ENCODE results near the gene SNAP29.
"Not testable (repeated sequence)": the region's sequence is repeated elsewhere in the genome, so short reads cannot be mapped to it uniquely, and the experiment has no call there.

Gene SNAP29

DNA sequence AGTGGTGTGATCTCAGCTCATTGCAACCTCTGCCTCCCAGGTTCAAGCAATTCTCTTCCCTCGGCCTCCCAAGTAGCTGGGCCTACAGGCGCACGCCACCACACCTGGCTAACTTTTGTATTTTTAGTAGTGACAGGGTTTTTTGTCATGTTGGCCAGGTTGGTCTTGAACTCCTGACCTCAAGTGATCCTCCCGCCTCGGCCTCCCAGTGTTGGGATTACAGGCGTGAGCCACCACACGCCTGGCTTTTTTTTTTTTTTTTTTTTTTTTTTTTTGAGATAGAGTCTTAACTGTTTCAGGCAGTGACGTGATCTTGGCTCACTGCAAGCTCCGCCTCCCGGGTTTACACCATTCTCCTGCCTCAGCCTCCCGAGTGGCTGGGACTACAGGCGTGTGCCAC, 71.6 kb downstream of the SNAP29 start:
- not testable (repeated sequence) for H3K4me3 Mint-ChIP-seq; H3K27ac Mint-ChIP-seq; DNase-seq (ENCODE audit: low spot score); H3K9me3 Mint-ChIP-seq; H3K27me3 Mint-ChIP-seq (ENCODE audit: low read depth)
- Mint-ChIP-seq H3K4me1 (ENCODE audit: low read depth) (peaks cover 22% of the 10 kb centered on the region), H3K36me3 (ENCODE audit: low read depth) (peaks cover 37% of the 10 kb centered on the region)

DNA sequence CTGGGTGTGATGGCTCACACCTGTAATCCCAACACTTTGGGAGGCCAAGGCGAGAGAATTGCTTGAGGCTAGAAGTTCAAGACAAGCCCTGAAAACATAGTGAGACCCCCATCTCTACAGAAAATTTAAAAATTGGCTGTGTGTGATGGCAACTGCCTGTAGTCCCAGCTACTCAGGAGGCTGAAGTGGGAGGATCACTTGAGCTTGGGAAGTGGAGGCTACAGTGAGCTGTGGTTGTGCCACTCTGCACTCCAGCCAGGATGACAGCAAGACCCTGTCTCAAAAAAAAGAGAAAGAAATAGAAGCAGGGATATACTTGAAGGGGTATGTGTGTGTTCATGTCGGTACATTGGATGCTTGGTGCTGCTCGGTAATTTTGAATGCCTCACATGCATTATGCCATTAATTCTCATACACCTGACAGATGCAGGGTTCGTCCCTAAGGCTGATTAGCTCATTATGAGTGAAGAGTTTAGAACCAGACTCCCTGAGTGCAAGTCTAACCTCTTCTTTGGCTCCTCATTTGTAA, 72.4 kb downstream of the SNAP29 start:
- H3K36me3 Mint-ChIP-seq (ENCODE audit: low read depth) = peaks cover 32% of the 10 kb centered on the region
- no peaks in the 10 kb centered on the region for H3K27me3 Mint-ChIP-seq (ENCODE audit: low read depth)
- no peak overlapping the region for H3K4me3 Mint-ChIP-seq
- H3K4me1 Mint-ChIP-seq (ENCODE audit: low read depth) = peaks cover 15% of the 10 kb centered on the region
- no peak overlapping the region for H3K27ac Mint-ChIP-seq
- H3K9me3 Mint-ChIP-seq = no peaks in the 10 kb centered on the region
- DNase-seq (ENCODE audit: low spot score) = no peak

DNA sequence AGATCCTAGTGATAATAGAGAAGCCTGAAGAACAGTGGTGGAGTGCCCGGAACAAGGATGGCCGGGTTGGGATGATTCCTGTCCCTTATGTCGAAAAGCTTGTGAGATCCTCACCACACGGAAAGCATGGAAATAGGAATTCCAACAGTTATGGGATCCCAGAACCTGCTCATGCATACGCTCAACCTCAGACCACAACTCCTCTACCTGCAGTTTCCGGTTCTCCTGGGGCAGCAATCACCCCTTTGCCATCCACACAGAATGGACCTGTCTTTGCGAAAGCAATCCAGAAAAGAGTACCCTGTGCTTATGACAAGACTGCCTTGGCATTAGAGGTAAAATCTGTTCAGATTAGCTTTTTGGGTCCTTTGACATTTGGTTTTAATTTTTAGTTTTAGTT, 75.1 kb downstream of the SNAP29 start:
- Mint-ChIP-seq H3K27ac (no peak overlapping the region), H3K27me3 (ENCODE audit: low read depth) (no peaks in the 10 kb centered on the region), H3K36me3 (ENCODE audit: low read depth) (peaks cover 45% of the 10 kb centered on the region), H3K9me3 (no peaks in the 10 kb centered on the region), H3K4me3 (no peak overlapping the region), H3K4me1 (ENCODE audit: low read depth) (peaks cover 20% of the 10 kb centered on the region)
- DNase-seq (ENCODE audit: low spot score) = no peak

DNA sequence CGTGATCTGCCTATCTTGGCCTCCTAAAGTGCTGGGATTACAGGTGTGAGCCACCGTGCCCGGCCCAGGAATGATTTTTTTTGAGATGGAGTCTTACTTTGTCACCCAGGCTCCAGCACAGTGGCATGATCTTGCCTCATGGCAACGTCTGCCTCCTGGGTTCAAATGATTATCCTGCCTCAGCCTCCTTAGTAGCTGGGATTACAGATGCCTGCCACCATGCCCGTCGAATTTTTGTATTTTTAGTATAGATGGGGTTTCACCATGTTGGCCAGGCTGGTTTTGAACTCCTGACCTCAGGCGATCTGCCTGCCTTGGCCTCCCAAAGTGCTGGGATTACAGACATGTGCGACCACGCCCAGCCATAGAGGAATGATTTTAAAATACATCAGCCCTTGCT, 76.2 kb downstream of the SNAP29 start:
- peaks cover 16% of the 10 kb centered on the region for H3K4me1 Mint-ChIP-seq (ENCODE audit: low read depth)
- DNase-seq (ENCODE audit: low spot score); H3K27ac Mint-ChIP-seq; H3K27me3 Mint-ChIP-seq (ENCODE audit: low read depth); H3K9me3 Mint-ChIP-seq; H3K4me3 Mint-ChIP-seq: not testable (repeated sequence)
- peaks cover 46% of the 10 kb centered on the region for H3K36me3 Mint-ChIP-seq (ENCODE audit: low read depth)

DNA sequence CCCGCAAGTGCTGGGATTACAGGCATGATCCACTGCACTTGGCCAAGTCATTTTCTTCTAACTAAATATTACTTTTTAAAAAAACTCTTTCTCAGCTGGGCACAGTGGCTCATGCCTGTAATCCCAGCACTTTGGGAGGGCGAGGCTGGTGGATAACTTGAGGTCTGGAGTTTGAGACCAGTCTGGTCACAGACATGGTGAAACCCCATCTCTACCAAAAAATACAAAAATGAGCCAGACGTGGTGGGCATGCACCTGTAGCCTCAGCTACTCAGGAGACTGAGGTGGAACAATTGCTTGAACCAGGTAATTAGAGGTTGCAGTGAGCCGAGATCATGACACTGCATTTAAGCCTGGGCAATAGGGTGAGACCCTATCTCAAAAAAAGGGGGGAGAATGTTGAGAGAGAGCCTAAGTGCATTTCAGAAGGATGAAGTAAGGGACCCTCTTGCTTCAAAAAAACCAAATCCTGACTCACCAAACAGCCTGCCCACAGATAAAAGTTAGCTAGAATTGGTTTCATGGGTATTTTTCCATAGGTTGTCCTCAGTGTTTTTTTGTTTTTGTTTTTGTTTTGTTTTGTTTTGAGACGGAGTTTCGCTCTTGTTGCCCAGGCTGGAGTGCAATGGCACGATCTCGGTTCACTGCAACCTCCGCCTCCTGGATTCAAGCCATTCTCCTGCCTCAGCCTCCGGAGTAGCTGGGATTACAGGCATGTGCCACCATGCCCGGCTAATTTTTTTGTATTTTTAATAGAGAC, 77.2 kb downstream of the SNAP29 start:
- peaks cover 25% of the 10 kb centered on the region for H3K4me1 Mint-ChIP-seq (ENCODE audit: low read depth)
- not testable (repeated sequence) for DNase-seq (ENCODE audit: low spot score); H3K27me3 Mint-ChIP-seq (ENCODE audit: low read depth); H3K4me3 Mint-ChIP-seq; H3K27ac Mint-ChIP-seq; H3K9me3 Mint-ChIP-seq
- H3K36me3 Mint-ChIP-seq (ENCODE audit: low read depth) = peaks cover 46% of the 10 kb centered on the region

DNA sequence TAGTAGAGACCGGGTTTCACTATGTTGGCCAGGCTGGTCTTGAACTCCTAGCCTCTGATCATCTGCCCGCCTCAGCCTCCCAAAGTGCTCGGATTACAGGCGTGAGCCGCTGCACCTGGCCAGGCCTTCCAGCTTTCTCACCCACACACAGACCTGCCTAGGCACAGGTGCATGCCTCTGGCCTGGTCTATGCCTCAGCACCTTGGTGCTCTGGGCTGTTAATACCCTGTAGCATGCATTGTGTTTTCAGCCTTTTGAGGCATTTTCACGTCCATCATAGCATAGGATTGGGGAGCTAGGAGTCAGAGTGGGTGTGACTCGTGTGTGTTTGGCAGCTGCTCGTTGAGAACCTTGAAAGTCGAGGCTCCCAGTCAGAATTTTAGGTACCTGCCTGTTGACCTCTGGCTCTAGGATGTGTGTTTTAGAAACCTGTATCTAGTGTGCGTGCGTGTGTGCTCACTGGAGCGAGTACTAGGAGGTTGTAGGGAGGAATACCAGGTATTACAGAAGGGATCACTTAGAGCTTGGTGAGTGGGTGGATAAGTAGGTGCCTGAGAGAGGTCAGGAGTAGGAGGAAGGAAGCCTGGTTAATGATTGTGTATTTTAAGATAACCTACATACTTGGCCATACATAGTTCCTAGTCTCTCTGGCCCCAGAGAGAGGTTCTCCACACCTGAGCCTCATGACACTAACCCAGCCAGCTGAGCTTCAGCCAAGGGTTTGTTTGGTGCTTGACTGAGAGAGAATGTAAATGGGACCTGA, 78.4 kb downstream of the SNAP29 start:
- no peak for DNase-seq (ENCODE audit: low spot score)
- peaks cover 50% of the 10 kb centered on the region for H3K36me3 Mint-ChIP-seq (ENCODE audit: low read depth)
- H3K4me3 Mint-ChIP-seq = no peak overlapping the region
- peak overlapping the region; percentile 2 for H3K27ac Mint-ChIP-seq
- H3K27me3 Mint-ChIP-seq (ENCODE audit: low read depth) = no peaks in the 10 kb centered on the region
- H3K9me3 Mint-ChIP-seq = no peaks in the 10 kb centered on the region
- peaks cover 27% of the 10 kb centered on the region for H3K4me1 Mint-ChIP-seq (ENCODE audit: low read depth)

DNA sequence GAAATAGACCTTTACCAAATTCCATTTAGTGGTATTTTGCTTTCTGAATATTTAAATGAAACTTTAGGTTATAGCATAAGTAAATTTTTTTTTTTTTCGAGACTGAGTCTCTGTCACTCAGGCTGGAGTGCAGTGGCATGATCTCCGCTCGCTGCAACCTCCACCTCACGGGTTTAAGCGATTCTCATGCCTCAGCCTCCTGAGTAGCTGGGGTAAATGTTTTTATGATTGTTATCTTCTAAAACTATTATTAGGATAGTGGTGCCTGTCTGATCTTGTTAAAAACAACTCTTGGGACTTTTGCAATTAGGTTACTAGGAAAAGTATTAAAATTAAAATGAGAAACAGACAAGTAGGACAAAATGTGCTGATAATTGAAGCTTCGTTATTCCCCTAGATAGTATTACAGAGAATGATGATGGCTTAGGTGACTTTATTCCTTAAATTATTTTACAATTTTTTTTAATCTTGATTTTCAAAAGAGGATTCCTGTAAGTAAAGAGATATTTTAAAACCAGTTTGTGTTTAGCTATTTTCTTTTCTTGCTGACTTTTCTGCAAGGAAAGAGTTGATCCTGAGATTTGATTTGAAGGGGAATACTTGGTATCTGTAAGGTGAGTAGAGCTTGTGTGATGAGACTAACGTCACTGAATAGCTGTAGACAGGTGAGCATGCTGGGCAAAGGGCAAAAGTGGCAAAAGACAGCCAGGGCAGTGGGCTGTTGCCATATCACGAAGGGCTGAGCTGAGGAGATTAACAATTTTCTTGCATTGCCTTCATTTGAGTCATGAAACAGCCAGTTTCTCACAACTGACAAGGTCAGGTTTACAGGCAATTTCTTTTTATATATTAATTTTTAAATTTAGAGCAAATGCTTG, 79.2 kb downstream of the SNAP29 start:
- no peak overlapping the region for H3K4me3 Mint-ChIP-seq
- H3K9me3 Mint-ChIP-seq = no peaks in the 10 kb centered on the region
- no peak for DNase-seq (ENCODE audit: low spot score)
- peaks cover 52% of the 10 kb centered on the region for H3K36me3 Mint-ChIP-seq (ENCODE audit: low read depth)
- peaks cover 27% of the 10 kb centered on the region for H3K4me1 Mint-ChIP-seq (ENCODE audit: low read depth)
- no peak overlapping the region for H3K27ac Mint-ChIP-seq
- H3K27me3 Mint-ChIP-seq (ENCODE audit: low read depth) = no peaks in the 10 kb centered on the region

DNA sequence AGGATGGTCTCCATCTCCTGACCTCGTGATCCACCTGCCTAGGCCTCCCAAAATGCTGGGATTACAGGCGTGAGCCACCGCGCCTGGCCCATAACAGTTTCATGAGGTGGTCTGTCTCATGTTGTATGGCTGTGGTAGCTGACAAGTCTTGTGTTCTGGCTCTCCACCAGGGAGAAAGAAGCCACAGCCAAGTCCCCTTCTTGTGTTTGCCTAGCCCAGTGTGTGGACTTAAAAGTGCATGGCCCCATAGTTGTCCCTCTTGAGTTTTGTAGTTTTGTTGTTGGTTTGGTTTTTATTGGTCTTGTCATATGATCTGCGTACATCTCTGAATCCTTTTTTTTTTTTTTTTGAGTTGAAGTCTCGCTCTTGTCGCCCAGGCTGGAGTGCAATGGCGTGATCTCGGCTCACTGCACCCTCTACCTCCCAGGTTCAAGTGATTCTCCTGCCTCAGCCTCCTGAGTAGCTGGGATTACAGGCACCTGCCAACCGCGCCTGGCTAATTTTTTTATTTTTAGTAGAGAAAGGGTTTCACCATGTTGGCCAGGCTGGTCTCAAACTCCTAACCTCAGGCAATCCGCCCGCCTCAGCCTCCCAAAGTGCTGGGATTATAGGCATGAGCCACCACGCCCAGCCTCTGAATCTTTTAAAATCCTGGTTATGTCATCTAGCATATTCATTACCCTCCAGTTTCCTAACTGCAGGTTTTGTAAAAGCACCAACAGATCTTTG, 80.8 kb downstream of the SNAP29 start:
- H3K4me3 Mint-ChIP-seq; H3K27me3 Mint-ChIP-seq (ENCODE audit: low read depth); DNase-seq (ENCODE audit: low spot score); H3K27ac Mint-ChIP-seq; H3K9me3 Mint-ChIP-seq: not testable (repeated sequence)
- H3K36me3 Mint-ChIP-seq (ENCODE audit: low read depth) = peaks cover 42% of the 10 kb centered on the region
- H3K4me1 Mint-ChIP-seq (ENCODE audit: low read depth) = peaks cover 31% of the 10 kb centered on the region

DNA sequence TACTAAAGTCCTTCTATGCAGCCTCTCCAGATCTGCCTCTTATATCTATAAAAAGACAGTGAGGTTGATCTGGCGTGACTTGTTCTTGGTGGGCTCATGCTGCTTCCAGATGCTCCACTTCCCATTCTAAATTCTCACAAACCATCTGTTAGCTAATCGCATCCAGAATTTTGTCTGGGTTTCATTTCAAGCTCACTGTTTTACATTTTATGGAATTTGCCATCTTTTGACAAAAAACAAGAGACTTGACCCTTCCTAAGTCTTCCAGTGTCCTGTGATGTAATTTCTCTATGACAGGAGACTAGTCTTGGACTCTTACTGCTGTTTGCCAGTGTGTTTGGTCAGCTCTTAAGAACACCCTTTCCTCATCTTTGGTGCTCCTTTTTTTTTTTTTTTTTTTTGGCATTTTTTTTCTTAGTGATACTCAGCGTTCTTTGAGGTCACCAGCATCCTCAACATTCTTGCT, 81.4 kb downstream of the SNAP29 start:
- Mint-ChIP-seq H3K27ac (no peak overlapping the region), H3K9me3 (no peaks in the 10 kb centered on the region), H3K4me1 (ENCODE audit: low read depth) (peaks cover 31% of the 10 kb centered on the region), H3K27me3 (ENCODE audit: low read depth) (no peaks in the 10 kb centered on the region), H3K36me3 (ENCODE audit: low read depth) (peaks cover 38% of the 10 kb centered on the region), H3K4me3 (no peak overlapping the region)
- DNase-seq (ENCODE audit: low spot score) = no peak

Measured in T-helper 2 cell treated with Interferon-gamma antibody and Interleukin-4, amounts not matched to agents 5 μg/mL and 100 μg/mL, for 36 hours (primary cell).